ENCODE data around the gene ADAMTS17. TPM values are rescaled to one million over a fixed set of nuclear protein-coding genes. Genes with fewer than 3 reads are reported as not detected.
A peak's percentile ranks its signal among the peaks of the same experiment; 100 is the strongest.

ADAMTS17 gene
- total and polyA plus RNA-seq, 3 experiments from 2014 or later: 1.2 to 2.3 (median 1.9) TPM

DNA sequence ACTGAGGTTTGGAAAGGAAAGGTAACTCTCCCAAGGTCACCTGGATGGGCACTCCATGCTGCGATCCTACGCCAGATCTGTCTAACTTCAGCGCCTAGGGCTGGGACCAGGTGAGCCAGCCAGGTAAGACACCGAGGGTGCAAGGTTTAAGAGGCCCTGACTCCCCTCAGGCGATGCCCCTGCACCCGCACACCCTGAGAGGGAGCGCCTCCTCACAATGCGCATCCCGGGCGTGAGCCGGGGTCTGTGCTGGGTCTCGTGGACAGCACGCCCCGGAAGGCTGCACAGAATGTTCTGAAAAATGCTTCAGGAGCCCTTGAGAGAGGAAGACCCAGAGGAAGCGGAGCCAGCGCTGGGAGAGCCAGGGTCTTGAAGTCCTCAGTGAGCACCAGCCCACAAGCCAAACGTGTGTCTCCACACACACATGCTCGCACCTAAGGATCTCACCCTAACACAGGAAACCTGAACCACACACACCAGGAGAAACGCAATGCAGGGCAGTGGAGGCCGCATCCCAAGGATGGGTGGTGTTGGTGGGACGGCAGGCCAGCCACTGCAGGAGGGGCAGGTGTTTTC, 142.0 kb downstream of the ADAMTS17 start:
- no peak overlapping the region for H3K4me3 ChIP-seq (ENCODE audit: low read length)
- Mint-ChIP-seq H3K9me3 (no peaks in the 10 kb centered on the region), H3K4me1 (peaks cover 25 to 36% (median 28%) of the 10 kb centered on the region in 3 donors), H3K36me3 (no peaks in the 10 kb centered on the region), H3K27me3 (no peaks in the 10 kb centered on the region), H3K4me3 (peak overlapping the region in 1 of 7 donors; percentile 40), H3K27ac (peak overlapping the region in 3 of 8 donors; percentile 26 to 63 (median 32))
- no peak overlapping the region for H3K27ac ChIP-seq (ENCODE audit: low read depth, low read length)
- ChIA-PET POLR2A (no interaction called here), CTCF (no interaction called here)
- H3K4me1 ChIP-seq (ENCODE audit: insufficient read depth, low read length): peaks cover 21% of the 10 kb centered on the region
- DNase-seq: no peak
- no peaks in the 10 kb centered on the region for H3K36me3 ChIP-seq (ENCODE audit: insufficient read depth, low read length)
- H3K27me3 ChIP-seq (ENCODE audit: insufficient read depth, low read length, poor library complexity, severe bottlenecking): no peaks in the 10 kb centered on the region
- H3K9me3 ChIP-seq (ENCODE audit: low read length): no peaks in the 10 kb centered on the region

- ChIA-PET POLR2A (no interaction called here), CTCF (no interaction called here)
- H3K27me3 ChIP-seq (ENCODE audit: insufficient read depth, low read length, poor library complexity, severe bottlenecking): no peaks in the 10 kb centered on the region
- no peak for DNase-seq
- Mint-ChIP-seq H3K27ac (peak overlapping the region in 1 of 8 donors; percentile 24), H3K4me1 (peaks cover 22 to 31% (median 25%) of the 10 kb centered on the region in 3 donors), H3K9me3 (no peaks in the 10 kb centered on the region), H3K36me3 (no peaks in the 10 kb centered on the region), H3K27me3 (no peaks in the 10 kb centered on the region), H3K4me3 (no peak overlapping the region)
- no peak overlapping the region for H3K27ac ChIP-seq (ENCODE audit: low read depth, low read length)
- H3K36me3 ChIP-seq (ENCODE audit: insufficient read depth, low read length): no peaks in the 10 kb centered on the region
- H3K4me3 ChIP-seq (ENCODE audit: low read length): no peak overlapping the region
- H3K4me1 ChIP-seq (ENCODE audit: insufficient read depth, low read length): peaks cover 21% of the 10 kb centered on the region
- H3K9me3 ChIP-seq (ENCODE audit: low read length): no peaks in the 10 kb centered on the region
Observed at GRCh38 chr15:100198442-100198841, 143.3 kb downstream of the ADAMTS17 start.

DNA sequence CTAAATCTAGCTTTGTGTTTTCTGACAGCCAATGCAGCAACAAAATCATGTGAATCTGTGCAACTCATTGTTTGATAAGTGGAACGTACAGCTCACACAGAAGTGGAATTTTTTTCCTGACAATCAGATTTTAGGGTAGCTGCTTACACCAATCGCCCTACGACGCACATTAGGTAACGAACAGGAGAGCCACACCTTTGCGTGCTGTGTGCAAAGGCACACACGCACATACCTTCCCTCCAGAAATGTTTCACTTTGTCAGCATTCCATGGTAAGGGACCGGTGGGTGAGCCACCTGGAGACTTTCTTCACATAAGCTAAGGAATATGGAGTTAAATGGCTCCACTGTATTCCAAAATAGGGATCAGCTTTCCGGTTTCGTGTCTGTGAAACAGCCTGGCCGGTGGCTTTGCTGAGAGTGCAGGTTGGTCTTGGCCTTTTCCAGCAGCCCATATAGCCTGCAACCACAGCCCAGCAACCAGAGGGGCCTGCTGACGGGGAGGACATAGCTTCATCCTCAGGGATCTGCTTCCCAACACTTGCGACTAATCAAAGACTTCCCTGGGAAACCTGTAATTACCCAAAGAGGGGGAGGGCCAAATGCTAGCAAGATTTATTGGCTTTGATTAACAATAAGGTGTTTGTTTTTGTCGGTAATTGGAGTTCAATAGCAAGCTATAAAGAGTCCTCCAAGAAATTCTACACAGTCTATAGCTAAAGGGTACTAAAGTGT, 145.3 kb downstream of the ADAMTS17 start:
- H3K27ac ChIP-seq (ENCODE audit: low read depth, low read length): no peak overlapping the region
- no peak for DNase-seq
- H3K4me3 Mint-ChIP-seq: no peak overlapping the region
- no peaks in the 10 kb centered on the region for H3K27me3 Mint-ChIP-seq
- H3K4me1 ChIP-seq (ENCODE audit: insufficient read depth, low read length): peaks cover 7% of the 10 kb centered on the region
- H3K36me3 ChIP-seq (ENCODE audit: insufficient read depth, low read length): no peaks in the 10 kb centered on the region
- POLR2A ChIA-PET: no interaction called here
- CTCF ChIA-PET: no interaction called here
- H3K27me3 ChIP-seq (ENCODE audit: insufficient read depth, low read length, poor library complexity, severe bottlenecking): no peaks in the 10 kb centered on the region
- peaks cover 0 to 2% (median 0%) of the 10 kb centered on the region in 3 donors for H3K36me3 Mint-ChIP-seq
- H3K4me1 Mint-ChIP-seq: peaks cover 9 to 14% (median 12%) of the 10 kb centered on the region in 3 donors
- no peaks in the 10 kb centered on the region for H3K9me3 Mint-ChIP-seq
- no peak overlapping the region for H3K4me3 ChIP-seq (ENCODE audit: low read length)
- H3K9me3 ChIP-seq (ENCODE audit: low read length): no peaks in the 10 kb centered on the region
- H3K27ac Mint-ChIP-seq: peak overlapping the region in 1 of 8 donors; percentile 11

DNA sequence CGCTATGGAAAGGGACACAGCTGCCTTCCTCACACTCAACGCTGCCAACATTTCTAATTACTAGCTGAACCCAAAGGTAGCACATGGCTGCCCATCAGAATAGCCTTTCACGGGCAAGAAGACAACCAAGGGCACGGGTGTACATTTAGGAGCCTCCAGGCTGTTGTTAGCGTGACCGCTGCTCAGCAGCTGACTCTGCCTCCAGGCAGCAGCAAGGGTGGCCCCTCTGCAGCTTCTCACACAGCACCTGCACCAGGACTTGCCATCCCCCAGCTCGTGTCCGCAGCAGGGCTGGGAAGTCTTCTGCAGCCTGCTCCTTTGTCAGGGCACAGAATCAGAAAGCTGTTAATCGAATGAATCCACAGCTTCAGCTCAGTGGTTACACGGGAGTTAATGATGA, 146.8 kb downstream of the ADAMTS17 start:
- Mint-ChIP-seq H3K27ac (peak overlapping the region in 1 of 8 donors; percentile 48), H3K4me1 (peaks cover 0 to 3% (median 2%) of the 10 kb centered on the region in 3 donors), H3K9me3 (no peaks in the 10 kb centered on the region), H3K27me3 (no peaks in the 10 kb centered on the region), H3K4me3 (no peak overlapping the region), H3K36me3 (peaks cover 0 to 2% (median 0%) of the 10 kb centered on the region in 3 donors)
- no peaks in the 10 kb centered on the region for H3K9me3 ChIP-seq (ENCODE audit: low read length)
- DNase-seq: no peak
- no peaks in the 10 kb centered on the region for H3K4me1 ChIP-seq (ENCODE audit: insufficient read depth, low read length)
- no peak overlapping the region for H3K4me3 ChIP-seq (ENCODE audit: low read length)
- ChIA-PET POLR2A (no interaction called here), CTCF (no interaction called here)
- no peaks in the 10 kb centered on the region for H3K27me3 ChIP-seq (ENCODE audit: insufficient read depth, low read length, poor library complexity, severe bottlenecking)
- H3K36me3 ChIP-seq (ENCODE audit: insufficient read depth, low read length): no peaks in the 10 kb centered on the region
- H3K27ac ChIP-seq (ENCODE audit: low read depth, low read length): no peak overlapping the region

DNA sequence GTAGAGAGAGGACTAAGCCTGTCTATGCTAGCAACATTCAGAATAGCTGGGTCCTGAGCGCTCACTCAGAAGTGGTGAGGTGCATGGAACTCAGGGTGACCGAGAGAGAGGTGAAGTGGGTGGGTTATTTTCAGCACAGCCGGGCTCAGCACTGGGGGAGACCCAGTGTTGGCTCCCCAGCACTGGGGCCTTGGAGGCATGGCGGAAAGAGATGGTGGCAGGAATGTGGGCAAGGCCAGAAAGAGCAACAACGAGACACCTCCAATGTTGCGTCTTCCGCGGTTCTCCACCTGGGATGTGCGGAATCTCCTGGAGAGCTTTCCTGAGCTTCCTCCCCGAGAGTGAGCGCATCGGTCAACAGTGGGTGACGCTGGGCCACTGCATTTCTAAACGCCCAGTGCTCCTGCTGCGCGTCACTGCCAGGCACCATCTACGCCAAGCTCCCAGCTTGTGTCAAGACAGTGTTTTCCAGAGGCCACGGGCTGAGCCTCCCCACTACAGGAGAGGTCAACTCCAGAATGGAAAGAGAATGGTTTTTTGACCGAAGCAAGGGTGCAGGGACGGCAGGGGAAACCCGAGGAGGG, 148.4 kb downstream of the ADAMTS17 start:
- ChIA-PET POLR2A (no interaction called here), CTCF (interaction anchor here (1.8 kb wide), 1 partner anchor 146 kb away, joined by 3 read pairs; no protein-coding TSS in a partner anchor)
- no peaks in the 10 kb centered on the region for H3K9me3 Mint-ChIP-seq

DNA sequence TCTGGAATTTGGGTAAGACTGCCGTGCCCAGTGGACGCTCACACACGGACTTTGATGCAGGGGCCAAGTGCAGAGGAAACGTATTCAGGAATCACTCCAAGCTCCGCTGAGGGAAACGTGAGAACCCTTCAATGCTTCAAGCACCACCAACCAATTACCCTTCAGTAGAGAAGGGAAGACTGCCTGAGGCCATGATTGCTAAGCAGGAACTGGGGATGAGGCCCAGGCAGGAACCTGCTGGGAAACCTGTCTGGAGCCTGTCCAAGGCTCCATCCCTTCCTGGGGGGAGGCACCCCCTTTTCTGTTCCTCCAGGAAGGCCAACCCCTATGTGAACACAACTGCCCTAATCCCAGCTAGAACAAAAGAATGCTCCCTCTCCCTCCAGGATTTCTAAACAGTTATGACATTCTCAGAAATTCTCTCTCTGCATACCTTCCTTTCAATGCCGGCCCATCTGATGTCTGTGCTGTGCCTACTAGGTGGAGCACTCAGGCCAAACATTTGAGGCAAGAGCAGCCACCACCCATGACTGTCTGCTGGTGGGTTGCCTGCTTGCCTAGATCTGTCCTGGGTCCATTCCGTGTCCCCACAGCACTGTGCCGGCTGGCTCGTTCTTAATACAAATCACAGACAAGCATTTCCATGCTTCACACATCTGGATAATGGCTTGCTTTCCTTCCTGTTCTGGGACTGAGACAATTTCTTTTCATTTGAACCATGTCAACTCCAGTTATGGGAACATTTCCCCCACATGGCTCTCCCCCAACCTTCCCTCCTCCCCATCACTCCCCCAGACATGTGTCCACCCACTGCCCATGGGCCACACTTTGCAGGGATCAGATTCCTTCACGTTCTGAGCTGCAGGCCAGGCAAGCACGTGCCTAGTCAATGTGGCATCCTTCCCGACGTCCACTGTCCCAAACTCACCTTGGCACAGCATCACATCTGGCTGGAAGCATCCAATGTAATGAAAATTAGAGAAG, 149.4 kb downstream of the ADAMTS17 start:
- H3K27me3 Mint-ChIP-seq: peaks cover 0 to 2% of the 10 kb centered on the region in 2 donors
- no peak overlapping the region for H3K4me3 Mint-ChIP-seq
- ChIA-PET POLR2A (no interaction called here), CTCF (interaction anchor here (1.8 kb wide), 1 partner anchor 147 kb away, joined by 3 read pairs; no protein-coding TSS in a partner anchor)
- H3K4me3 ChIP-seq (ENCODE audit: low read length): no peak overlapping the region
- no peaks in the 10 kb centered on the region for H3K4me1 Mint-ChIP-seq
- no peaks in the 10 kb centered on the region for H3K27me3 ChIP-seq (ENCODE audit: insufficient read depth, low read length, poor library complexity, severe bottlenecking)
- H3K9me3 ChIP-seq (ENCODE audit: low read length): no peaks in the 10 kb centered on the region
- no peaks in the 10 kb centered on the region for H3K36me3 ChIP-seq (ENCODE audit: insufficient read depth, low read length)
- no peak for DNase-seq
- H3K36me3 Mint-ChIP-seq: peaks cover 0 to 2% (median 0%) of the 10 kb centered on the region in 3 donors
- H3K27ac Mint-ChIP-seq: no peak overlapping the region
- H3K9me3 Mint-ChIP-seq: no peaks in the 10 kb centered on the region
- no peaks in the 10 kb centered on the region for H3K4me1 ChIP-seq (ENCODE audit: insufficient read depth, low read length)
- no peak overlapping the region for H3K27ac ChIP-seq (ENCODE audit: low read depth, low read length)

More for the DNA sequence above, 148.4 kb downstream of the ADAMTS17 start:
- DNase-seq: no peak
- no peaks in the 10 kb centered on the region for H3K4me1 ChIP-seq (ENCODE audit: insufficient read depth, low read length)
- H3K36me3 ChIP-seq (ENCODE audit: insufficient read depth, low read length): no peaks in the 10 kb centered on the region
- H3K4me3 ChIP-seq (ENCODE audit: low read length): no peak overlapping the region
- H3K27me3 Mint-ChIP-seq: no peaks in the 10 kb centered on the region
- H3K27me3 ChIP-seq (ENCODE audit: insufficient read depth, low read length, poor library complexity, severe bottlenecking): no peaks in the 10 kb centered on the region
- peak overlapping the region in 1 of 8 donors; percentile 65 for H3K27ac Mint-ChIP-seq
- no peaks in the 10 kb centered on the region for H3K4me1 Mint-ChIP-seq
- peaks cover 0 to 2% (median 0%) of the 10 kb centered on the region in 3 donors for H3K36me3 Mint-ChIP-seq
- no peaks in the 10 kb centered on the region for H3K9me3 ChIP-seq (ENCODE audit: low read length)
- no peak overlapping the region for H3K4me3 Mint-ChIP-seq
- no peak overlapping the region for H3K27ac ChIP-seq (ENCODE audit: low read depth, low read length)

DNA sequence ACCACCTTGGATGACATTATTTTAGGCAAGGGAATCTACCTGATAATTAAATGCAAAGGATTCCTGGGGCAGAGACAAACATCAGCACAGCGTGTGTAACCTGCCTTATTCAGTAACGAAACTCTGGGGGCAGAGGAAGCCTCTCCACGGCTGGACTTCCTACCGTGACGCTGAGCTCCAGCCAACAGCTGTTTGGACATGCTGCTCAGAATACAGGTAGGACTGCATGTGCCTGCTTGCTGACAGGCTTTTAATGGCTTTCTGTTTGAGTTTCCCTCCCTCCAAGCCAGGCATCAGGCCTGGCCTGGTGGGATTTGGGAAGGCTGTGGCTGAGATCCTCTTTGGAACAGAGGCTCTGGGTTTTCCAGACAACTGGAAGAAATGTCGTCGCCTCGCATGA, 150.6 kb downstream of the ADAMTS17 start:
- Mint-ChIP-seq H3K27me3 (peaks cover 0 to 2% of the 10 kb centered on the region in 2 donors), H3K9me3 (no peaks in the 10 kb centered on the region), H3K4me1 (no peaks in the 10 kb centered on the region), H3K27ac (no peak overlapping the region), H3K4me3 (no peak overlapping the region), H3K36me3 (peaks cover 0 to 4% (median 0%) of the 10 kb centered on the region in 3 donors)
- ChIA-PET POLR2A (no interaction called here), CTCF (no interaction called here)
- Histone ChIP-seq H3K27ac (ENCODE audit: low read depth, low read length) (no peak overlapping the region), H3K36me3 (ENCODE audit: insufficient read depth, low read length) (no peaks in the 10 kb centered on the region), H3K4me3 (ENCODE audit: low read length) (no peak overlapping the region), H3K4me1 (ENCODE audit: insufficient read depth, low read length) (no peaks in the 10 kb centered on the region), H3K9me3 (ENCODE audit: low read length) (no peaks in the 10 kb centered on the region), H3K27me3 (ENCODE audit: insufficient read depth, low read length, poor library complexity, severe bottlenecking) (no peaks in the 10 kb centered on the region)
- DNase-seq: no peak
